GM12878 (cell line): ENCODE data around the gene L1TD1. TPM values are rescaled to one million over a fixed set of nuclear protein-coding genes. Genes with fewer than 3 reads are reported as not detected.

Experiments used
- ATAC-seq: fragments of 200-7000 bp; cut with Tn5 transposase; 3 replicates; pipeline ENCODE4 v1.9.1; 2020; ENCODE audit warnings: mild to moderate bottlenecking, moderate library complexity
- BruUV-seq: library from RNA; stranded (reverse); fragments of 400-500 nt; replicated peaks from 2 replicates; lab custom pipeline; 2021; lab: Mats Ljungman, UMichigan
- CTCF ChIA-PET: fragments of 300-600 bp; sonication (Branson Sonifier 250); formaldehyde crosslinking; extraction: SDS; loops from one replicate; lab custom pipeline; 2021; ENCODE audit warnings: inconsistent platforms; lab: Yijun Ruan, JAX
- POLR2A ChIA-PET: fragments of 350-600 bp; formaldehyde crosslinking; extraction: SDS; loops from one replicate; lab custom pipeline; 2021; ENCODE audit warnings: inconsistent platforms; lab: Charles Lee
- RAD21 ChIA-PET: fragments of 300-600 bp; sonication (Branson Sonifier 250); formaldehyde crosslinking; loops from one replicate; lab custom pipeline; 2023; ENCODE audit warnings: antibody characterized with exemption; ENCODE audit not compliant: unreplicated experiment; lab: Charles Lee
- SMC1A ChIA-PET: fragments of 300-600 bp; sonication (Branson Sonifier 250); formaldehyde crosslinking; loops from one replicate; lab custom pipeline; 2023; ENCODE audit not compliant: unreplicated experiment, uncharacterized antibody; lab: Charles Lee
- DNase-seq: peaks from one replicate; pipeline ENCODE4 v3.0.0-alpha.2; 2011; ENCODE audit warnings: low read depth, low spot score
- FAIRE-seq: peaks from 3 replicates; lab custom pipeline; 2011; peaks lifted over from hg19 to GRCh38; lab: Jason Lieb, UNC
- H2AFZ ChIP-seq: 2 replicates; pipeline ENCODE4 v1.6.0; 2011; ENCODE audit warnings: low read depth, low read length, control low read depth; ENCODE audit not compliant: control insufficient read depth
- H3K27ac ChIP-seq: 2 replicates; pipeline ENCODE4 v1.5.1; 2011; ENCODE audit warnings: control low read depth; ENCODE audit not compliant: control insufficient read depth, insufficient read depth
- H3K27me3 ChIP-seq, 2 experiments: replicated peaks in 1 of 2; 2 replicates each; pipeline versions ENCODE4 v1.6.0 to v1.6.1; 2011; ENCODE audit warnings: low read length in 1 of 2; ENCODE audit not compliant: control insufficient read depth in 2 of 2, insufficient read depth in 2 of 2
- H3K36me3 ChIP-seq, 2 experiments: 2 replicates each; pipeline ENCODE4 v1.5.1; 2011; ENCODE audit warnings: low read length in 1 of 2; ENCODE audit not compliant: control insufficient read depth in 2 of 2, insufficient read depth in 2 of 2
- H3K4me1 ChIP-seq: 2 replicates; pipeline ENCODE4 v1.6.1; 2011; ENCODE audit warnings: mild to moderate bottlenecking, low read length, moderate library complexity, mixed read lengths; ENCODE audit not compliant: control insufficient read depth, insufficient read depth
- H3K4me2 ChIP-seq: 2 replicates; pipeline ENCODE4 v1.6.0; 2011; ENCODE audit warnings: control low read depth; ENCODE audit not compliant: control insufficient read depth, insufficient read depth
- H3K4me3 ChIP-seq: fragments of 200-600 bp; sonication (generic); 2 replicates; pipeline ENCODE4 v1.5.1; 2016
- H3K79me2 ChIP-seq: 2 replicates; pipeline ENCODE4 v1.6.0; 2011; ENCODE audit warnings: low read length; ENCODE audit not compliant: control insufficient read depth, insufficient read depth
- H3K9ac ChIP-seq: 2 replicates; pipeline ENCODE4 v1.8.0; 2011; ENCODE audit warnings: low read length, control low read depth, mixed read lengths; ENCODE audit not compliant: control insufficient read depth, insufficient read depth
- H3K9me3 ChIP-seq: replicated peaks from 3 replicates; pipeline ENCODE4 v1.5.1; 2011; ENCODE audit warnings: mild to moderate bottlenecking, low read length; ENCODE audit not compliant: control insufficient read depth, insufficient read depth
- H4K20me1 ChIP-seq: 2 replicates; pipeline ENCODE4 v1.6.0; 2011; ENCODE audit not compliant: control insufficient read depth, insufficient read depth
- ASH2L ChIP-seq: fragments of 300-600, 200-600 bp; sonication (generic); IDR thresholded peaks from 2 replicates; pipeline ENCODE4 v1.6.1; 2017; ENCODE audit warnings: low read depth, mild to moderate bottlenecking, borderline replicate concordance
- EZH2 ChIP-seq: IDR thresholded peaks from 2 replicates; pipeline ENCODE4 v1.6.1; 2012; ENCODE audit warnings: low read depth, mild to moderate bottlenecking, control low read depth, inconsistent platforms, low read length, borderline replicate concordance; ENCODE audit not compliant: control insufficient read depth
- HCFC1 ChIP-seq: fragments of 150-350 bp; IDR thresholded peaks from 2 replicates; pipeline ENCODE4 v1.6.1; 2014; ENCODE audit warnings: low read length
- NFIC ChIP-seq: IDR thresholded peaks from 2 replicates; pipeline ENCODE4 v1.6.1; 2012; ENCODE audit warnings: low read depth, mild to moderate bottlenecking, inconsistent platforms, low read length, moderate library complexity
- POU2F2 ChIP-seq: IDR thresholded peaks from 3 replicates; pipeline ENCODE4 v1.6.1; 2011; ENCODE audit warnings: low read depth, mild to moderate bottlenecking, low read length, borderline replicate concordance
- RBBP5 ChIP-seq: fragments of 200-600 bp; sonication (generic); conservative IDR thresholded peaks from 2 replicates; pipeline ENCODE4 v1.6.1; 2016
- SMARCA5 ChIP-seq: fragments of 450-650 bp; IDR thresholded peaks from 2 replicates; pipeline ENCODE4 v1.6.1; 2017; ENCODE audit warnings: mild to moderate bottlenecking
- ZSCAN29 ChIP-seq: fragments of 450-650 bp; IDR thresholded peaks from 2 replicates; pipeline ENCODE4 v1.6.1; 2017; ENCODE audit warnings: mild to moderate bottlenecking, moderate library complexity
- WGBS: methylation state at CpG from one replicate; pipeline ENCODE4 v1.1.6; 2016; ENCODE audit warnings: low lambda C conversion rate; ENCODE audit not compliant: insufficient replicate concordance, insufficient coverage; ENCODE audit errors: missing lambda C conversion rate; 5-methylcytosine and 5-hydroxymethylcytosine counted together
- in situ Hi-C: fragments of 300-500 bp; cut with MboI; formaldehyde crosslinking; loops from 9 replicates; pipeline ENCODE4 v1.14.3; 2018; ENCODE audit warnings: mixed read lengths
- intact Hi-C: fragments of 100-400 bp; cut with micrococcal nuclease; formaldehyde crosslinking; loops from one replicate; pipeline ENCODE4 v1.14.2; 2022; ENCODE audit not compliant: unreplicated experiment
- polyA plus RNA-seq, 11 experiments: library from polyadenylated mRNA; depleted of rRNA in 4 of 11; unstranded in 6 of 11; stranded (reverse) in 5 of 11; fragments of >200 nt; fragmentation: Nextera tagmentation in 4 of 11; fragmentation: Illumina TruSeq in 1 of 11; extraction: Ambion mirVana in 4 of 11; extraction: Trizol in 1 of 11; gene quantifications; 1 replicate in 1 of 11; 2 replicates in 10 of 11; pipeline versions ENCODE4 v1.2.1 to v1.2.3, GENCODE V29; 2011 to 2016; ENCODE audit warnings: inconsistent platforms in 2 of 11, missing spikeins in 2 of 11, low read depth in 1 of 11
- total RNA-seq, 4 experiments: library from RNA; depleted of rRNA in 3 of 4; stranded (reverse); fragments of >200 nt in 3 of 4; fragmentation: Illumina TruSeq in 1 of 4; extraction: Trizol in 1 of 4; gene quantifications; 2 replicates each; pipeline versions ENCODE4 v1.2.1 to v1.2.3, GENCODE V29; 2013 to 2021
- TF ChIP-seq, protein P1 (sequence below): fragments of 450-650 bp; IDR thresholded peaks from 2 replicates; pipeline ENCODE4 v1.6.1; 2017; ENCODE audit warnings: mild to moderate bottlenecking, moderate library complexity
- TF ChIP-seq, protein P2 (sequence below): fragments of 450-650 bp; conservative IDR thresholded peaks from 2 replicates; pipeline ENCODE4 v1.6.1; 2017; ENCODE audit warnings: mild to moderate bottlenecking, moderate library complexity

The L1TD1 gene
- total and polyA plus RNA-seq, 10 of the 15 experiments (the other 5 are each of a cell fraction or from before 2014, with no cell fraction given), result 0.07 to 0.31 (median 0.21) TPM; not detected in 7

- RAD21 ChIA-PET, result no interaction called here
- SMC1A ChIA-PET, result no interaction called here
- no peak overlapping the region for H3K9ac ChIP-seq
- ATAC-seq (no peak), DNase-seq (no peak), FAIRE-seq (no peak)
- POLR2A ChIA-PET, result no interaction called here
- CTCF ChIA-PET, result interaction anchor here (4.4 kb wide), 1 partner anchor 12 kb away, joined by 21 read pairs; no protein-coding TSS in a partner anchor
- in situ Hi-C loops (no loop called here), intact Hi-C loops (no loop called here)
- H3K4me2 ChIP-seq, result no peak overlapping the region
- no TSS peak for BruUV-seq
- no peaks in the 10 kb centered on the region for H3K4me1 ChIP-seq
- no peak overlapping the region for H3K27ac ChIP-seq
- WGBS, result 67% methylated on average over 5 of the region's 5 CpGs
- no peaks in the 10 kb centered on the region for H3K27me3 ChIP-seq
- TF ChIP-seq, protein P1, sequence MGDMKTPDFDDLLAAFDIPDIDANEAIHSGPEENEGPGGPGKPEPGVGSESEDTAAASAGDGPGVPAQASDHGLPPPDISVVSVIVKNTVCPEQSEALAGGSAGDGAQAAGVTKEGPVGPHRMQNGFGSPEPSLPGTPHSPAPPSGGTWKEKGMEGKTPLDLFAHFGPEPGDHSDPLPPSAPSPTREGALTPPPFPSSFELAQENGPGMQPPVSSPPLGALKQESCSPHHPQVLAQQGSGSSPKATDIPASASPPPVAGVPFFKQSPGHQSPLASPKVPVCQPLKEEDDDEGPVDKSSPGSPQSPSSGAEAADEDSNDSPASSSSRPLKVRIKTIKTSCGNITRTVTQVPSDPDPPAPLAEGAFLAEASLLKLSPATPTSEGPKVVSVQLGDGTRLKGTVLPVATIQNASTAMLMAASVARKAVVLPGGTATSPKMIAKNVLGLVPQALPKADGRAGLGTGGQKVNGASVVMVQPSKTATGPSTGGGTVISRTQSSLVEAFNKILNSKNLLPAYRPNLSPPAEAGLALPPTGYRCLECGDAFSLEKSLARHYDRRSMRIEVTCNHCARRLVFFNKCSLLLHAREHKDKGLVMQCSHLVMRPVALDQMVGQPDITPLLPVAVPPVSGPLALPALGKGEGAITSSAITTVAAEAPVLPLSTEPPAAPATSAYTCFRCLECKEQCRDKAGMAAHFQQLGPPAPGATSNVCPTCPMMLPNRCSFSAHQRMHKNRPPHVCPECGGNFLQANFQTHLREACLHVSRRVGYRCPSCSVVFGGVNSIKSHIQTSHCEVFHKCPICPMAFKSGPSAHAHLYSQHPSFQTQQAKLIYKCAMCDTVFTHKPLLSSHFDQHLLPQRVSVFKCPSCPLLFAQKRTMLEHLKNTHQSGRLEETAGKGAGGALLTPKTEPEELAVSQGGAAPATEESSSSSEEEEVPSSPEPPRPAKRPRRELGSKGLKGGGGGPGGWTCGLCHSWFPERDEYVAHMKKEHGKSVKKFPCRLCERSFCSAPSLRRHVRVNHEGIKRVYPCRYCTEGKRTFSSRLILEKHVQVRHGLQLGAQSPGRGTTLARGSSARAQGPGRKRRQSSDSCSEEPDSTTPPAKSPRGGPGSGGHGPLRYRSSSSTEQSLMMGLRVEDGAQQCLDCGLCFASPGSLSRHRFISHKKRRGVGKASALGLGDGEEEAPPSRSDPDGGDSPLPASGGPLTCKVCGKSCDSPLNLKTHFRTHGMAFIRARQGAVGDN, result no peak
- TF ChIP-seq EZH2 (no peak), NFIC (no peak), HCFC1 (no peak), ZSCAN29 (no peak), SMARCA5 (no peak), ASH2L (no peak), POU2F2 (no peak), RBBP5 (no peak)
- TF ChIP-seq, protein P2, sequence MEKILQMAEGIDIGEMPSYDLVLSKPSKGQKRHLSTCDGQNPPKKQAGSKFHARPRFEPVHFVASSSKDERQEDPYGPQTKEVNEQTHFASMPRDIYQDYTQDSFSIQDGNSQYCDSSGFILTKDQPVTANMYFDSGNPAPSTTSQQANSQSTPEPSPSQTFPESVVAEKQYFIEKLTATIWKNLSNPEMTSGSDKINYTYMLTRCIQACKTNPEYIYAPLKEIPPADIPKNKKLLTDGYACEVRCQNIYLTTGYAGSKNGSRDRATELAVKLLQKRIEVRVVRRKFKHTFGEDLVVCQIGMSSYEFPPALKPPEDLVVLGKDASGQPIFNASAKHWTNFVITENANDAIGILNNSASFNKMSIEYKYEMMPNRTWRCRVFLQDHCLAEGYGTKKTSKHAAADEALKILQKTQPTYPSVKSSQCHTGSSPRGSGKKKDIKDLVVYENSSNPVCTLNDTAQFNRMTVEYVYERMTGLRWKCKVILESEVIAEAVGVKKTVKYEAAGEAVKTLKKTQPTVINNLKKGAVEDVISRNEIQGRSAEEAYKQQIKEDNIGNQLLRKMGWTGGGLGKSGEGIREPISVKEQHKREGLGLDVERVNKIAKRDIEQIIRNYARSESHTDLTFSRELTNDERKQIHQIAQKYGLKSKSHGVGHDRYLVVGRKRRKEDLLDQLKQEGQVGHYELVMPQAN, result no peak
- H3K36me3 ChIP-seq, result no peaks in the 10 kb centered on the region
- H3K4me3 ChIP-seq, result no peak overlapping the region
- H3K9me3 ChIP-seq, result no peaks in the 10 kb centered on the region
- no peaks in the 10 kb centered on the region for H3K79me2 ChIP-seq
- no peaks in the 10 kb centered on the region for H4K20me1 ChIP-seq
- no peak overlapping the region for H2AFZ ChIP-seq
These were observed 7.1 kb upstream of the L1TD1 start for GRCh38 chr1:62187548-62187947.
